Jurkat, Clone E6-1 (cell line): Measurements from ENCODE around the gene PWWP2B. TPM values are rescaled to one million over a fixed set of nuclear protein-coding genes. Genes with fewer than 3 reads are reported as not detected.
"Not testable (repeated sequence)": the region's sequence is repeated elsewhere in the genome, so short reads cannot be mapped to it uniquely, and the experiment has no call there.

Source experiments
- DNase-seq: peaks from one replicate; pipeline ENCODE4 v3.0.0-alpha.2; 2011; ENCODE audit warnings: low read depth, low spot score
- H3K4me3 ChIP-seq: 2 replicates; pipeline ENCODE4 v1.5.1; 2011; ENCODE audit warnings: mild to moderate bottlenecking, low read length, control low read depth, moderate library complexity
- polyA plus RNA-seq: library from polyadenylated mRNA; unstranded; fragments of >200 nt; gene quantifications from one replicate; pipeline ENCODE4 v1.2.1, GENCODE V29; 2012; ENCODE audit warnings: missing spikeins; ENCODE audit not compliant: insufficient read length, insufficient read depth

PWWP2B gene
- 6.6 TPM for polyA plus RNA-seq

GRCh38 chr10:132397036-132397541 lies at the start of gene PWWP2B:
Gene PWWP2B (plus strand): TSS chr10:132397200. CDS start chr10:132397227, 27 bp downstream.
- H3K4me3 ChIP-seq, result peak within 1 kb of the TSS; percentile 65
- no peak for DNase-seq

DNA sequence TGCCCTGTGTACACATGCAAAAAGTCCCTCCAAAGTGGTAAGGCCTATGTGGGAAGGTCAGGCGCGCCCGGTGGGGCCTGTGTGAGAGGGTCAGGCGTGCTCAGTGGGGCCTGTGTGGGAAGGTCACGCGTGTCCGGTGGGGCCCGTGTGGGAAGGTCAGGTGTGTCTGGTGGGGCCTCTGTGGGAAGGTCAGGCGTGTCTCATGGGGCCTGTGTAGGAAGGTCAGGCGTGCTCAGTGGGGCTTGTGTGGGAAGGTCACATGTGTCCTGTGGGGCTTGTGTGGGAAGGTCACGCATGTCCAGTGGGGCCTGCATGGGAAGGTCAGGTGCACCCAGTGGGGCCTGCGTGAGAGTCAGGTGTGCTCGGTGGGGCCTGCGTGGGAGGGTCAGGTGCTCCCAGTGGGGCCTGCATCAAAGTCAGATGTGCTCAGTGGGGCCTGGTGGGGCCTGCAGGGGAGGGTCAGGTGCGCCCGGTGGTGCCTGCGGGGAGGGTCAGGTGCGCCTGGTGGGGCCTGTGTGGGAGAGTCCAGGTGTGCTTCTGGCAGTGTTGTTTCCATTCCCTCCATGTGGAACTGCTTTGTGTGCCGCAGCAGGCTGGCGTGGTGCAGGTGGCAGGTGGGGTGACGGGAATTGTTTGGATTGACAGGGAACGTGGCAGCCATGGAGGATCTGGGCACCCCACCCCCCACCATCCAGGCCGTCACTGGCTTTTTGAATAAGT lies 49.6 kb upstream of the PWWP2B start:
- no peak for DNase-seq

DNA sequence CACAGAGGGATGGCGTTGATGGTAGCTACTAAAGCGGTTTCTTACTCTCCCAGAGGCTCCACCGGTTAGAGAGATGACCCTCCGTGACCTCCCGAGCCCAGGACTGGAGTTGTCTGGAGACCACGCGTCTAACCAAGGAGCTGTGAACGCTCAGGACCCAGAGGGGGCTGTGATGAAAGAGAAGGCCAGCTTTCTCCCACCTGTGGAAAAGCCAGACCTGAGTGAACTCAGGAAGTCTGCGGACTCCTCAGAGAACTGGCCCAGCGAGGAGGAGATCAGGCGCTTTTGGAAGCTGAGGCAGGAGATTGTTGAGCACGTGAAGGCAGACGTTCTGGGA lies 49.1 kb upstream of the PWWP2B start:
- no peak for DNase-seq
- no peak overlapping the region for H3K4me3 ChIP-seq

More for the DNA sequence above, 49.6 kb upstream of the PWWP2B start:
- no peak overlapping the region for H3K4me3 ChIP-seq

DNA sequence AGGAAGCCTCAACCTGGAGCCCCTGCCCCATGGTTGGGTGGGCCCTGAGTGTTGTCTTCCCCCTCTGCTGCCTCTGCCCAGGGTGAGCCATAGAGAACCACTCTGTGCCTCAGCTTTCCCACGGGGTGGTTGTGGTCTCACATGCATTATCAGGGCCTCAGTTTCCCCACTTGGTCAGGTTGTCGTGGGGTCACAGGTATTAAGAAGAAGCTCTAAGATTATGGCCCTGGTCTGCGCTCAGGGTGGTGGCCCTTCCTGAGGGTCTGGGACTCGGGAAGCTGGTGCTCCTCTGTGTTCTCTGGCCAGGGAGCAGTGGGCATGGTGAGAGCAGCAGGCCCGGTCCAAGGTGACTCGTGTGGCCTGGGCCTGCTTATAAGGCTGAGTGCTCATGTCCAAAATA lies 47.2 kb upstream of the PWWP2B start:
- no peak for DNase-seq
- H3K4me3 ChIP-seq, result no peak overlapping the region

DNA sequence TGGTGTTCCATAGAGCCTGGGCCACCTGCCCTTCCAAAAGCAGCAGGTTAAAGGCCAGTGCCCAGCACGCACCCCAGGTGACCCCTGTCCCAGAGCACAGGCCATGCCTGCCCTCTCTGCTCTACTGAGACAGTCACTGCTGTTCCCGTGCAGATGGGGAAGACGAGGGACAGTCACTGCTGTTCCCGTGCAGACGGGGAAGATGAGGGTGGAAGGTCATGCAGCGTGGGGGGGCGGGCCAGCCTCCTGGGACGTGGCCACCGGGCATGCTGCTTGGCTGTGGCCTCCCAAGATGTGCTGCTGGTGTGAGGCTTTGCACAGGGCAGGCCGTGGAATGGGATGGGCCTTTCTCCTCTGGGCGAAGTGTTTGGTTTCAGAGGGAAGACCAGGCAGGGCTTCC lies 46.6 kb upstream of the PWWP2B start:
- no peak for DNase-seq
- H3K4me3 ChIP-seq, result no peak overlapping the region

DNA sequence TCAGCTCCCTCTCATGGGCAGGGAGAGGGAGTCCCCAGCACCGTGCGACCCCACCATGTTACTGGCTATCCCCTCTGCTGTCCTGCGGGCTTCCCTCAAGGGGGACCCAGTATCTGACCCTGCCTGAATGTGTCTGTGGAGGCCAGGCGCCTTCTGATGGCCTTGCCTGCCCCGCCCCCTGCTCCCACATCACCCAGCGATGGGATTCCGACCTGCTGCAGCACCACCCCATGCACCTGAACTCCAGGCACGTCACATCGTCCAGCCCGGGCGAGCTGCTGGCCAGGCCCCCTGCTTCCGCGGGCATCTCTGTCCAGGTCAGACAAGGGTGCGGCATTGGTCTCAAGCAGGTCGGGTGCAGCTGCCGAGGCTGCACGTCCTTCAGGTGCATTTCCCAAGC lies 46.1 kb upstream of the PWWP2B start:
- DNase-seq, result no peak
- no peak overlapping the region for H3K4me3 ChIP-seq

GRCh38 chr10:132351611-132352010 lies 45.4 kb upstream of the PWWP2B start:
- no peak for DNase-seq
- no peak overlapping the region for H3K4me3 ChIP-seq

DNA sequence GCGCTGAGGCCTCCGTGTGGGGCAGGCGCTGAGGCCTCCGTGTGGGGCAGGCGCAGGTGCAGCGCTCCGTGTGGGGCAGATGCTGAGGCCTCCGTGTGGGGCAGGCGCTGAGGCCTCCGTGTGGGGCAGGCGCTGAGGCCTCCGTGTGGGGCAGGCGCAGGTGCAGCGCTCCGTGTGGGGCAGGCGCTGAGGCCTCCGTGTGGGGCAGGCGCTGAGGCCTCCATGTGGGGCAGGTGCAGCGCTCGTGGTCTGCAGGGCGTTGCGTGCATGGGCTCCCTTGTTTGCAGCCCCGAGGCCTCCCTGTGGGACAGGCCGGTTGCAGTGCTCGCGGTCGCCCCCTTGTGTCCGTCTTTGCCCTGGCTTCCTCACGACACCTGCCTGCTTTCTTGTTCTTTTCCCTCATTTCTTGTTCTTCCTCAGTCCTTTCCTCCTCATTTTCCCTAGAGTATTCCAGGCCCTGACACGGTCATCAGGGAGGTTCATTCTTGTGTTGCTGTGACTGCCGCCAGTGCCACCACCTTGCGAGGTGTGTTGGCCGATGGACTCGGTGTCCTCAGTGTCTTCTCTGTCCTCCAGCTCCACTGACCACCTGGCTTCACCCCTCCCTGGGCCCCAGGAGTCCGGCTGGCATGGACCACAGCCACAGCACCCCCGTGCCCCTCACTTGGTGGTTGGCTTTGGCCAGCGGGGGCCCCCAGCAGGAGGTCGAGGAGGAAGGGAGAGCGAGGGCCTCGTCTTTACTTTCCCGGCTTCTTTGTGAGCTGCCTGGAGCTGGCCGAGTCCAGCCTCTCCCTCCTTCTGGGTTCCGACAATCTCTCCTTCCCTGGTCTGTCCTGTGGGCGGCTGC lies 44.3 kb upstream of the PWWP2B start:
- DNase-seq, result peak; percentile 22
- H3K4me3 ChIP-seq, result not testable (repeated sequence)

- no peak for DNase-seq
- H3K4me3 ChIP-seq, result no peak overlapping the region
Measured at GRCh38 chr10:132353456-132354355, 43.3 kb upstream of the PWWP2B start.

- no peak for DNase-seq
- H3K4me3 ChIP-seq, result no peak overlapping the region
Measured at GRCh38 chr10:132354356-132355094, 42.5 kb upstream of the PWWP2B start.

DNA sequence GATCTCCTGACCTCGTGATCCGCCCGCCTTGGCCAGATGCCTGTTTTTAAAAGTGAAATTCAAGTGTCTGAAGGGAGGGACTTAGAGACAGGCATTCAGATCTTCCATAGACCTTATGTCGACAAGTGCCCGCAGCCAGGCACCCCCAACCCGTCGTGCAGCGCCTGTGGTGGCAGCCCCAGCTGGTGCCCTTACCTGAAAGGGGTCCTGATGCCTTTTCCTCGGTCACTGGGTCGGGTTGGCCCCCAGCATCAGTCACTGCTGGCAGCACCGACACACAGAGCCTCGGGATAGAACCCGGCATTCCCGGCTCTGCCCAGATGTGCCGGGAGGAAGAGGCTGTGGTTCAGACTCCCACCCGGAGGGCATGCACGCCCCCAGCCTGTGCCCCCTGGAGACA lies 41.7 kb upstream of the PWWP2B start:
- H3K4me3 ChIP-seq, result no peak overlapping the region
- no peak for DNase-seq

- DNase-seq, result no peak
- H3K4me3 ChIP-seq, result no peak overlapping the region
Measured at GRCh38 chr10:132355754-132356153, 41.2 kb upstream of the PWWP2B start.

- H3K4me3 ChIP-seq, result no peak overlapping the region
- DNase-seq, result no peak
Measured at GRCh38 chr10:132356621-132357195, 40.3 kb upstream of the PWWP2B start.

- H3K4me3 ChIP-seq, result no peak overlapping the region
- DNase-seq, result no peak
Measured at GRCh38 chr10:132357286-132358058, 39.5 kb upstream of the PWWP2B start.

GRCh38 chr10:132359305-132360040 lies 37.5 kb upstream of the PWWP2B start:
- no peak overlapping the region for H3K4me3 ChIP-seq
- DNase-seq, result no peak

- no peak for DNase-seq
- no peak overlapping the region for H3K4me3 ChIP-seq
Measured at GRCh38 chr10:132360766-132361447, 36.1 kb upstream of the PWWP2B start.
